GM20431 (cell line): Measurements from ENCODE around the gene MCF2L.

Experiments
- in situ Hi-C: fragments of 300-500 bp; cut with MseI, MboI; formaldehyde crosslinking; loops from one replicate; pipeline ENCODE4 v1.15.0; 2020; ENCODE audit warnings: low sequenced_read_pairs; ENCODE audit not compliant: unreplicated experiment

The MCF2L gene

GRCh38 chr13:112942689-112943308, 26.2 kb upstream of the MCF2L start:
- in situ Hi-C loops = loop anchor here (10.0 kb wide), 1 partner anchor 462 kb away; no protein-coding TSS in a partner anchor

DNA sequence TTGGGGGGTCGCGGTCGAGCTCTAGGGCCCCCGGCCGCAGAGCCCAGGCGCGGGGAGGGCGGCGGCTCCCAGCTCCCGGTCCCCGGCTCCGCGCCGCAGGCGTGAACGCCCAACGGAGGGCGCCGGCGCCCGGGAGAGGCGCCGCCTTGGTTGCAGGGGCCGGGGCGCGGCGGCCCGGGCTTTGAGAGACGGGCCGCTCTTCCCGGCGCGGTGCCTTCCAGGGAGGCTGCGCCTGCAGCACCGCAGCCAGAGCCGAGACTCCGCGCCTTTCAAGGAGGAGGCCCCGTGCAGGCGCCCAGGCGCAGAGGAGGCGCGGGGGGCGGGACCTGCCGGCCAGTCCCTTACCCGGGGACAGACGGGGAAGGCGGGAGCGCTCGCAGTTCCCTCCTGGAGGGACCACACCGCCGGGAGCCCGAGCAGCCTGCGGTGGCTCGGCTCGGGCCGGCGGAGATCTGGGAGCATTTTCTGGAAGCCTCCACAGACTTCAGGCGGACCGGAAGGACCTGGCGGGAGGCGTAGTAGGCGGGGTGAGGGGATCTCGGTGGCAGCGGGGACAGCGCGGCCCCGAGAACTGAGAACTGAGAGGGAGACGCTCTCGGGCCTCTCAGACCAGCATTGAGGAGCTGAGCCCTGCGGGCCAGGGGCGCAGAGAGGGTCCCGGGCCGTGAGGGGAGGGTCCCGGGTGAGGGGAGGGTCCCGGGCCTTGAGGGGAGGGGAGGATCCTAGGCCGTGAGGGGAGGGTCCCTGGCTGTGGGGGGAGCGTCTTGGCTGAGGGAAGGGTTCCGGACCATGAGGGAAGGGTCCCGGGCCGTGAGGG, 25.5 kb upstream of the MCF2L start:
- in situ Hi-C loops = loop anchor here (10.0 kb wide), 1 partner anchor 461 kb away; no protein-coding TSS in a partner anchor

DNA sequence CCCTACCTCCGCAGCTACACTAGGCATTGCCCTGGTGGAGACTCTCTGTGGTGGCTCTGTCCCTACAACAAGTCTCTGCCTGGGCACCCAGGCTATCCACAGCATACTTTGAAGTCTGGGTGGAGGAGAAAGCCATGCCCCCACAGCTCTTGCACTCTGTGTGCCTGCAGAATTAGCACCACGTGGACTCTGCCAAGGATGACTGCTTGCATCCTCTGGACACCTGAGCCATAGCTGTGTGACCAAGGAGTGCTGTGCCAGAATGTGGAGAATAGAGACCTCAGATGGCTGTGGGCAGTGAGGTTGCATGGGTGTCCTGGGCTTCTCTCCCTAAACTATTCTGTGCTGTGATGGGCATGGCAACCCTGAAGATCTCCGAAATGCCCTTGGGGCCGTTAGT, 21.2 kb upstream of the MCF2L start:
- in situ Hi-C loops = loop anchor here (10.0 kb wide), 1 partner anchor 457 kb away; no protein-coding TSS in a partner anchor

- in situ Hi-C loops = no loop called here
These were observed 17.2 kb upstream of the MCF2L start for GRCh38 chr13:112951674-112952371.

DNA sequence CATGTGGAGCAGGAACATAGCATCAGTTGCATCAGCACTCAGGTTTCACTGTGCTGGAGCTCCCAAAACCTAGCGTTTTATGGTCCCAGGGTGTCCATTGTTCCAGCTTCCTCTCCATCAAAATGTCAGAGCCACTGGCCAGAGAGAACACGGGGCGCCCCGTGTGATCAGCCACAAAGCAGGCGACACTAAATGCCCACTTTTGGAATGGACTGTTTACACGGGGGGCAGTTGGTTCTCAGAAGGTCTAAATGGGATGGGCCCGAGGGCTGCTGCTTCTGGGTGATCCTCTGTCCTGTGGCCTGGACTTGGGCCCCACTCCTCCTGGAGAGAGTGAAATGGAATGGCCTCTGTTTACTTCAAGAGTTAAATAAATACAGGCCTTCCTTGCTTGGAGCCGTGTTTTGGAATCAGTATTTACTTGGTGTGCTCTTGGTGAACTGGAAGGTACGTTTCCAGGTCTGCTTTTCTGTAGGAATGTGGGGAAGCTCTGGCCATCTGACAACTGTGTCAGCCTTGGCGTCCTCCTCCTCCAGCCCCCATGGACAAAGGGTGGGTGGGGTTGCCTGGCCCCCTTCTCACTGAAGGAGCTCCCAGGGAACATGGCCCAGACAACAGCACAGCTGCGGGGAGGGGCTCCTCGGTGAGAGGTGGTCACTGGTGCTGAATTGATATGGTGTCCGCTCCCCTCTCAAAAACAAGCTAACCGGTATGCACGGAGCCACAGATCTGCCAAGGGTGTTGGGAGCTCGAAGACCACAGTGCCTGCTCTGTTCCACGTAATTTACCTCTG, 16.1 kb upstream of the MCF2L start:
- in situ Hi-C loops = no loop called here

GRCh38 chr13:112953591-112954487, 15.2 kb upstream of the MCF2L start:
- in situ Hi-C loops = no loop called here

GRCh38 chr13:112954488-112955270, 14.3 kb upstream of the MCF2L start:
- in situ Hi-C loops = no loop called here

DNA sequence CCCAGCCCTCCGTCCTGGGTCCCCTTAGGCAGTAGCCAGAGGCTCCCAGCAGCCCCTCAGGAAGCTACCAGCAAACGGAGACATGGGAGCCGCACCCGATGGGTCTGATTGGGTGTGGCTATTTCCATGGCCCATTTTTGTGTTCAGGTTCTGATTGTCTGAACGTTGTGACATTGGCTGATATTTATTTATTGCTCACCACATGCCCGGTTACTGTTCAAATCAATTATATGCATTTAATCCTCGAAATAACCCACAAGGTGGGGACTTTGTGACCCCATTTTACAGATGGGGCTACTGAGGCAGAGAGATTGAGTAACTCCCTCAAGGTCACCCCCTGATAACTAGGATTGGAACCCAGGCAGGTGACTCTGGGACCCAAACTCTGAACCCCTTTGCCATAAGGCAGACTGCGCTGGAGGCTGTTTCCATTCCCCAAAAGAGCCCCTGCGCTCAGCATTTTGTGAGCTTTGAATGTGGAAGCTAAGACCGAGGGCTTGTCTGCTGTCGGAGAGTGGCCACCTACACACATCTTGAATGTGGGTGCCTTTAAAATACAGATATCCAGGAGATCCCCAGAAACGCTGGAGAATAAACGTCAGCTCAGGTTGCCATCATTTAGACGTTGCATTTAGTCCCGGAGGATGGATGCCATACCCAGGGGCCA, 13.6 kb upstream of the MCF2L start:
- in situ Hi-C loops = no loop called here

GRCh38 chr13:112955956-112956355, 13.1 kb upstream of the MCF2L start:
- in situ Hi-C loops = no loop called here

DNA sequence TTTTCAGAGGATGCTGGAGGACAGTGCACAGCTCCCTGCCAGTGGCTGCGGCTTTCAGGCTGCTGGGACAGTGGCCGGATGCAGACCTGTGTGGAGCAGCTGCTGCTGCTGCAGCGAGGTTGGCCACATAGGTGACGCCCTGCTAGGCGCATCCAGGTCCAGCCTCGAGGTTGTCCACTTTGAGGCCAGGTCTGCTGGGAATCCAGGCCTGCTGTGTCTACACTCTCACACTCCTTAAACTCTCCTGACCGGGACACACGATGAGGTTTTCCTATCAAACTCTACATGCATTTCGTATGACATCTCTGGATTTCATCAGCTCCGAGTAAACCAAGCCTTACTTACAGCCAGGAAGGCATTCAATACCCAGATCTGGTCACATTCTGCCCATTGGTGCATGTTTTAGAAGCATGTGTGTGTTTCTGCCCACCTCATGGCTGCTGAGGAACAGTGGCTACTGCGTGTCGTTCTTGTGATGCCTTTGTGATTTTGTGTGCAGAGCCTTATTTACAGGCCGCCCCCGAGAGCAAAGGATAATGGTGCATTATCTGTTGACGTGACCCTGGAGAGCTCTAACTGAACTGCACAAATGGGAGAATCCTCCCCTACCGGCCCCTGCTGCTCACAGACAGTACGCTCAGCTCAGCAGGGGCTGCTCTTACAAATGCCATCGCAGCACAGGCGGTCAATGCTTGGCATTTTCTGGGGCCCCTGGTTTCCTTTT, 12.3 kb upstream of the MCF2L start:
- in situ Hi-C loops = no loop called here

DNA sequence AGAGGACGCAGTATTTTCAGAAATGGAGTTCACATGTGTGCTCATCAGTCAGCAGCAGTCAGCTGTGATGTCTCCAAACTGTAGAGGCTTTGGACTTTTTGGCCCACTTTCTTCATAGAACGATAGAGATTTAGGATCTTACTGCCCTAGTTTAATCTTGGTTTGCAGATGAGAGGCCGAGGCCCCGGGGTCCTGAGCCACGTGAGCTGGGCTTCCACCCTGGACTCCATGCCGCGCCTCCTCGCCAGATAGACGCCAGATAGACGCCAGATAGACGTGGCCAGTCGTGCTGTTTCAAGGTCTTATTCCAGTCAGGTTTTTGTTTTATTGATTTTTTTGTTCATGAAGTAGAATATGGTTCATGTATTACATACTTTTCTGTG, 11.7 kb upstream of the MCF2L start:
- in situ Hi-C loops = no loop called here

GRCh38 chr13:112958127-112958989, 10.7 kb upstream of the MCF2L start:
- in situ Hi-C loops = no loop called here

- in situ Hi-C loops = no loop called here
These were observed 9.8 kb upstream of the MCF2L start for GRCh38 chr13:112959206-112959605.

DNA sequence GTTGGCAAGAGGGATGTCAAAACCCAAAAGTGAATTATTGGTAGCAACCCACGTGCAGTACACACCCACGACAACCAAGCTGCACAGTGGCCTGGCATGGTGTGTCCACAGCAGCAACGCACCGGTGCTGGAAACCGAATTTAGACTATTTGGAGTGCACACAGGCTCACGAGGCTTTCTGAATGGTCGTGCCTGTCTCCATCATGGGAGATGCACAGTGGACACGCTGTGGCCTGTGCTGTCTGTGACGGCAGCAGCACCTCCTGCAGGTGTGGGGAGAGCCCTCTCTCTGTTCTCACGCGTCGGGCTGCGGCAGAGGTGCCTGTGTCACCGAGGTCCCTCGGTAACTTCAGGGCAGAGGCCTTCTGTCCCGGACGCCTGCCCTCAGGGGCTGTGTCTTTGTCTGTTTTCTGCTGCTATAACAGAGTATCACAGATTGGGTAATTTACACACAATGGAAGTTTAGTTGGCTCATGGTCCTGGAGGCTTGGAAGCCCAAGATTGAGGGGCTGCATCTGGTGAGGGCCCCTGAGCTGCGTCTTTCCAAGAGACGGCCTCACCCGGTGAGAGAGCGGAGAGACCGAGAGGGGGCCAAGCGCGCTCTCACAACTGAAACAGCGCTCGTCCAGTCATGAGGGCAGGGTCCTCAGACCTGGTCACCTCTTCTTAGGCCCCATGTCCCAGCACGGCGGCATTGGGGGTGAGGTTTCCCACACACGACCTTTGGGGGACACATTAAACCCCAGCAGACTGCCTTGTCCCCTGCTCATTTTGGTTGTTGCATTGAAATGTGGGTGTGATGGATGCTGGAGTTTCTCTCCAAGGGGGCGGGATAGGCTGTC, 9.1 kb upstream of the MCF2L start:
- in situ Hi-C loops = no loop called here

GRCh38 chr13:112960706-112961105, 8.3 kb upstream of the MCF2L start:
- in situ Hi-C loops = no loop called here
